Left ventricle myocardium superior (tissue), 1 donor: Measurements from ENCODE around the gene LRRC46. TPM values are rescaled to one million over a fixed set of nuclear protein-coding genes. Genes with fewer than 3 reads are reported as not detected.

Experiments used
- ATAC-seq: fragments of 200-7000 bp; cut with Tn5 transposase; one replicate; pipeline ENCODE4 v1.9.1; 2020; ENCODE audit warnings: mild to moderate bottlenecking, moderate library complexity
- DNase-seq: peaks from one replicate; pipeline ENCODE4 v3.0.0-alpha.2; 2020
- intact Hi-C: fragments of 100-400 bp; cut with micrococcal nuclease; formaldehyde crosslinking; loops from one replicate; pipeline ENCODE4 v1.11.0; 2022
- total RNA-seq: library from RNA; stranded (reverse); fragmentation: NEBNext Ultra II Directional; extraction: Animal tissue kit (Norgen Biotek cat#: 25700); gene quantifications from one replicate; pipeline ENCODE4 v1.2.1, GENCODE V29; 2021
- donor health status: DM: no; HTN: yes; CAD: no; lungs with severe emphysema.

The LRRC46 gene
- total RNA-seq, 1 donor from 2014 or later = not detected

GRCh38 chr17:47884905-47885730, 53.6 kb downstream of the LRRC46 start:
- intact Hi-C loops = no loop called here
- DNase-seq (no peak), ATAC-seq (no peak)

Other genes starting within 250 kb of the LRRC46 start
- 169 TPM for gene KPNB1, start 181.8 kb upstream of the LRRC46 start, total RNA-seq
- gene TBKBP1, start 137.5 kb upstream of the LRRC46 start, total RNA-seq = 15.9 TPM
- gene TBX21, start 98.4 kb upstream of the LRRC46 start, total RNA-seq = 0.40 TPM
- gene OSBPL7, start 9.9 kb upstream of the LRRC46 start, total RNA-seq = 4.0 TPM
- gene MRPL10, start 129 bp upstream of the LRRC46 start, total RNA-seq = 53.5 TPM
- gene SCRN2, start 9.6 kb downstream of the LRRC46 start, total RNA-seq = 33.8 TPM
- 0.15 TPM for gene SP6, start 19.5 kb downstream of the LRRC46 start, total RNA-seq
- 14.1 TPM for gene SP2, start 64.6 kb downstream of the LRRC46 start, total RNA-seq
- 31.3 TPM for gene PNPO, start 109.9 kb downstream of the LRRC46 start, total RNA-seq
- not detected for gene PRR15L, start 126.2 kb downstream of the LRRC46 start, total RNA-seq
- 50.8 TPM for gene CDK5RAP3, start 139.4 kb downstream of the LRRC46 start, total RNA-seq
- gene COPZ2, start 206.1 kb downstream of the LRRC46 start, total RNA-seq = 58.2 TPM
- 886 TPM for gene NFE2L1, start 216.7 kb downstream of the LRRC46 start, total RNA-seq